Ovary (tissue), 9 donors: ENCODE measurements around the gene PTPRU. TPM values are rescaled to one million over a fixed set of nuclear protein-coding genes. Genes with fewer than 3 reads are reported as not detected.

Source experiments
- DNase-seq, 5 donors: peaks; one replicate each; pipeline ENCODE4 v3.0.0-alpha.2; 2019 to 2020
- H3K27ac ChIP-seq, 2 donors: fragments of 200-600 bp; one replicate each; pipeline versions ENCODE4 v1.5.1 to v1.8.0; 2019 to 2022
- H3K27me3 ChIP-seq: fragments of 200-600 bp; one replicate; pipeline ENCODE4 v1.8.0; 2022
- H3K36me3 ChIP-seq: fragments of 200-600 bp; sonication (generic); one replicate; pipeline ENCODE4 v1.5.1; 2019
- H3K4me1 ChIP-seq: one replicate; pipeline ENCODE4 v1.8.1; 2013; ENCODE audit warnings: mild to moderate bottlenecking, moderate library complexity; ENCODE audit not compliant: insufficient read depth
- H3K4me3 ChIP-seq: fragments of 200-600 bp; sonication (generic); one replicate; pipeline ENCODE4 v1.5.1; 2017
- H3K9me3 ChIP-seq, 2 donors: fragments of 200-600 bp in 1 of 2; sonication (generic) in 1 of 2; one replicate each; pipeline versions ENCODE4 v1.5.1 to v1.8.1; 2013 to 2019; ENCODE audit warnings: mild to moderate bottlenecking in 1 of 2, moderate library complexity in 1 of 2
- CTCF ChIP-seq, 3 donors: fragments of 450-650 bp in 2 of 3; fragments of 200-600 bp in 1 of 3; IDR thresholded peaks; one replicate each; pipeline versions ENCODE4 v1.5.1 to v1.8.0; 2016 to 2022; ENCODE audit warnings: antibody characterized with exemption in 3 of 3, mild to moderate bottlenecking in 1 of 3
- EP300 ChIP-seq: sonication (generic); formaldehyde crosslinking; IDR thresholded peaks from one replicate; pipeline ENCODE4 v1.6.1; 2017; ENCODE audit warnings: antibody characterized with exemption
- POLR2A ChIP-seq: fragments of 450-650 bp; IDR thresholded peaks from one replicate; pipeline ENCODE4 v1.6.1; 2017; ENCODE audit warnings: antibody characterized with exemption, mild to moderate bottlenecking, moderate library complexity
- WGBS, 3 donors: extraction: QIAGEN DNeasy Blood & Tissue Kit in 1 of 3; methylation state at CpG; one replicate each; pipeline versions ENCODE4 v1.1.5 to v1.1.7; 2013 to 2017; 5-methylcytosine and 5-hydroxymethylcytosine counted together
- intact Hi-C, 4 donors: fragments of 100-400 bp; cut with DNase I; formaldehyde crosslinking; loops; one replicate each; pipeline versions ENCODE4 v1.11.0 to v1.15.1; 2022 to 2023
- polyA plus RNA-seq, 2 donors: library from polyadenylated mRNA; stranded (reverse); fragments of 200-250 nt in 1 of 2; fragments of 350-450 nt in 1 of 2; fragmentation: Illumina TruSeq in 1 of 2; extraction: RNeasy Lipid Tissue Mini Kit (QIAGEN cat#74804) in 1 of 2; gene quantifications; one replicate each; pipeline ENCODE4 v1.2.3, GENCODE V29; 2013 to 2014
- total RNA-seq, 7 donors: library from RNA; depleted of rRNA in 2 of 7; stranded (reverse); fragments of >200 nt in 2 of 7; fragmentation: NEBNext Ultra II Directional in 3 of 7; extraction: Animal tissue kit (Norgen Biotek cat#: 25700) in 3 of 7; gene quantifications; one replicate each; pipeline versions ENCODE4 v1.1.0 to v1.2.4, GENCODE V29; 2016 to 2023
- donor health status: DM: no; HTN: no; CAD: no; lungs with moderate emphysema.
- donor health status: DM: no; HTN: no; CAD: no.
- donor health status: Bipolar disorder and iron deficiency.
- donor health status: DM: yes; HTN: yes; CAD: no.
- donor health status: DM: no; HTN: no; CAD: no.
- donor health status: DM: yes; HTN: yes; CAD: no.

PTPRU gene
- total and polyA plus RNA-seq, 9 donors: 2.9 to 45.2 (median 29.9) TPM

- Histone ChIP-seq H3K27me3 (no peaks in the 10 kb centered on the region), H3K27ac (no peak overlapping the region), H3K4me3 (no peak overlapping the region), H3K36me3 (no peaks in the 10 kb centered on the region), H3K9me3 (no peaks in the 10 kb centered on the region), H3K4me1 (no peaks in the 10 kb centered on the region)
- WGBS, 3 donors: 94 to 96% (median 95%) methylated on average over 13 of the region's 13 CpGs
- intact Hi-C loops: no loop called here
- TF ChIP-seq CTCF (IDR thresholded peaks at IDR 0.05): no peak
- no peak for TF ChIP-seq POLR2A
- TF ChIP-seq EP300: no peak
- DNase-seq: no peak
Measured at GRCh38 chr1:29279406-29279805, 43.1 kb downstream of the PTPRU start.

- intact Hi-C loops: no loop called here
- 79 to 84% (median 81%) methylated on average over 11 of the region's 11 CpGs for WGBS, 3 donors
- DNase-seq: no peak
Measured at GRCh38 chr1:29279951-29280391, 43.6 kb downstream of the PTPRU start.

DNA sequence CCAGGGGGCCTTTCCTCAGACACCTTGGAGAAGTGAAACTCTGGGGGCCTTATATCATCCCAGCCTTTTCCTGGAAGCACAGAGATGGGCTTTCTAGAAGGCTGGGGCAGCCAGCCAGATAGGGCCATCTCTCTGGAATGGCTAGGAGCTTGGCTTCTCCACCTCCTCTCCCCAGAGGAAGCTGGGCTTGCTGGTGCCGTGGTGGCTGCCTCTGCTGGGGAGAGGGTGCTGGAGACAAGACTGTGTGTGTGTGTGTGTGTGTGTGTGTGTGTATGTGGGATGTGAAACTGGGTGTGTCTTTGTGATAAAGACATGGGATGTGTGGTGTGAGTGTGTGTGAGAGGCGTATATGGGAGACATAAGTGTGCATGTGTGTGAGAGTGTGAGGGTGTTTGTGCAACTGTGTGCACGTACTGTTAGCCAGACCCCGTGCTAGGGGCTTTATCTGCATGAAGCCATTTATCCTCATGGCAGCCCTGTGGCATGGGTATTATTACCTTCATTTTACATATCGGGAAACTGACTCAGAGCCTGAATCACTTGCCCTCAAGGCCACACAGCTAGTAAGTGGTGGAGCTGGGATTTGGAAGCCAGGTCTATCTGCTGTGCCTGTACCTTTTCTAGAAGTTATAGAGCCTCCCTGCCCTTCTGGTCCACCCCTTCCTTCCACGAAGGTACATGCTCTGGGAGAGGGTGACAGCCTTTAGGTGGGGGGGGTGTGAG, 44.2 kb downstream of the PTPRU start:
- no peaks in the 10 kb centered on the region for H3K36me3 ChIP-seq

More at GRCh38 chr1:29279951-29280391, 43.6 kb downstream of the PTPRU start:
- no peaks in the 10 kb centered on the region for H3K9me3 ChIP-seq
- H3K27me3 ChIP-seq: no peaks in the 10 kb centered on the region
- no peak overlapping the region for H3K4me3 ChIP-seq
- no peaks in the 10 kb centered on the region for H3K36me3 ChIP-seq
- H3K4me1 ChIP-seq: peaks cover 3% of the 10 kb centered on the region
- TF ChIP-seq POLR2A: no peak
- TF ChIP-seq EP300: no peak
- no peak for TF ChIP-seq CTCF (IDR thresholded peaks at IDR 0.05)
- H3K27ac ChIP-seq: no peak overlapping the region

GRCh38 chr1:29281571-29281970, 45.2 kb downstream of the PTPRU start:
- Histone ChIP-seq H3K4me1 (peaks cover 7% of the 10 kb centered on the region), H3K9me3 (no peaks in the 10 kb centered on the region), H3K36me3 (no peaks in the 10 kb centered on the region), H3K27ac (no peak overlapping the region), H3K4me3 (no peak overlapping the region), H3K27me3 (no peaks in the 10 kb centered on the region)
- DNase-seq: no peak
- 46 to 72% (median 59%) methylated on average over 3 of the region's 3 CpGs for WGBS, 3 donors
- intact Hi-C loops: no loop called here
- TF ChIP-seq CTCF (IDR thresholded peaks at IDR 0.05) (no peak), POLR2A (no peak), EP300 (no peak)

More for the DNA sequence above, 44.2 kb downstream of the PTPRU start:
- Histone ChIP-seq H3K9me3 (no peaks in the 10 kb centered on the region), H3K4me3 (no peak overlapping the region), H3K4me1 (peaks cover 7% of the 10 kb centered on the region), H3K27ac (no peak overlapping the region), H3K27me3 (no peaks in the 10 kb centered on the region)
- no peak for DNase-seq
- WGBS, 3 donors: 66 to 70% (median 69%) methylated on average over 6 of the region's 6 CpGs
- no peak for TF ChIP-seq EP300
- TF ChIP-seq POLR2A: no peak
- no peak for TF ChIP-seq CTCF (IDR thresholded peaks at IDR 0.05)
- intact Hi-C loops: no loop called here
